Measurements from ENCODE around the gene GPX7.

GPX7 gene

GRCh38 chr1:52588535-52588934, 13.6 kb upstream of the GPX7 start:
- no peak for DNase-seq

- DNase-seq: no peak
These were observed 11.9 kb upstream of the GPX7 start for GRCh38 chr1:52590266-52590665.

- DNase-seq: no peak
These were observed 9.4 kb upstream of the GPX7 start for GRCh38 chr1:52592637-52593323.

- DNase-seq: no peak
These were observed 8.7 kb upstream of the GPX7 start for GRCh38 chr1:52593495-52593894.

DNA sequence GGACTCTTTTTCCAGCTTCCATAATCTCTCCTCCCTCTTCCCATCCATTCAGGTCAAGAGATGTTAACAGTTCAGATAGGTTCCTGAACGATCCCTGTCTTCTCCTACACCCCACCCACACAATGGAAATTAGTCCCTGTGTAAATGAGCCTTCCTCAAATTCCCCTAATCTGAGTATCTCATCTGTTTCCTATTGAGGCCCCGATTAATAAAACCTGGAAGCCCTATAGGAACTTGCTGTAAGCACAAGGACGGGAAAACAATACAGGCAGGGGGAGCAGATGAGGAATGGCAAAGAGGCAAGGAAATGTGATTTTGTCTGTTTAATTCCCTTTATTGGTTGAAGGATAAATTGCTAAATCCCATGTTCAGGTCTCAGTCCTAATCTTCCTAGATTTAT, 7.1 kb upstream of the GPX7 start:
- DNase-seq: no peak

DNA sequence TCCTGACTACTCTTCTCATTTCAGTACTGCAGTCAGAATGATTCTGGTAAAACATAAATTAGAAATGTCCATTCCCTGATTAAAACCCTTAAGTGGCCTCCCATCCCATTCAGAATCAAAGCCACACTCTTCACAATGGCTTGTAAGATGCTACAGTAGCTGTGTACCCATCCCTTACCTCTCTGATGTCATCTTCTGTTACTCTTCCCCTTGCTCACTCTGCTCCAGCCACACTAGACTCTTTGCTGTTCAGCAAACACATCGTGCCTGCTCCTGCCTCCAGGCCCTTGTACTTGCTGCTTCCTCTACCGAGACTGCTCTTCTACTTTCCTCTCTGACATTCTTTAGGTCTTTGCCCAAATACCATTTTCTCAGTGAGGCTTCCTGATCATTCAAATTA, 4.3 kb upstream of the GPX7 start:
- no peak for DNase-seq

GRCh38 chr1:52598729-52599128, 3.4 kb upstream of the GPX7 start:
- DNase-seq: no peak

DNA sequence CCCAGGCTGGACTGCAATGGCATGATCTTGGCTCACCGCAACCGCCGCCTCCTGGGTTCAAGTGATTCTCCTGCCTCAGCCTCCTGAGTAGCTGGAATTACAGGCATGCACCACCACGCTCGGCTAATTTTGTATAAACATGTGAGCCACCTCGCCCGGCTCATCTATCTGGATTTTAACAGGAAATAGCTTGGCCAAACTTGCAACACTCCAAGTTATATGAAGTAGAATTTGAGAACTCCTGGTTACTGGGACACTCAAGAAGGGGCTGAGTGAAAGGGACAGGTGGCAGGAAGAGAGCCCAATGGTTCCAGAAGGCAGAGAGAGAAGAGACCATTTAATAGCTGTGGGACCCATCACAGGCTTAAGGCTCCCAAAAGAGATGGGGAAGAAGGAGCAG, 2.9 kb upstream of the GPX7 start:
- DNase-seq: no peak

DNA sequence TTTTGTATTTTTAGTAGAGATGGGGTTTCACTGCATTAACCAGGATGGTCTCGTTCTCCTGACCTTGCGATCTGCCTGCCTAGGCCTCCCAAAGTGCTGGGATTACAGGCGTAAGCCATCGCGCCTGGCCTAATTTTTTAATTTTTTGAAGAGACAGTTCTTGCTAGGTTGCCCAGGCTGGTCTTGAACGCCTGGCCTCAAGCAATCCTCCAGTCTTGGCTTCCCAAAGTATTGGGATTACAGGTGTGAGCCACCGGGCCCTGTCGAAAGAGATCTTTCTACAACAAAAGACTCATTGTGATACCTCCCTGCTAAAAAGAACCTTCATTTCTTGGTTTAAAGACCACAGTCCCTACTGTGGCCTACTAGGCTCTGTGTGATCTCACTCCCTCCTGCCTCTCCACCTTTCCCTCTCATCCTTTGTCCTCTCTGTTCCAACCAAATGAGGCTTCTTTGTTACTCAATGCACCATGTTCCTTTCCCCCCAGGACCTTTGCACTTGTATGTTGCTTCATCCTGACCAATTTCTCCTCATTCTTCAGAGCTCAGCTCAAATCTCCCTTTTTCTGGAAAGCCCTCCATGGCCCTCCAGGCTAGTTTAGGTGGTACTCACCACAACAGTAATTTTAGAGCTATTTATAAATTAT, 1.5 kb upstream of the GPX7 start:
- DNase-seq: no peak

DNA sequence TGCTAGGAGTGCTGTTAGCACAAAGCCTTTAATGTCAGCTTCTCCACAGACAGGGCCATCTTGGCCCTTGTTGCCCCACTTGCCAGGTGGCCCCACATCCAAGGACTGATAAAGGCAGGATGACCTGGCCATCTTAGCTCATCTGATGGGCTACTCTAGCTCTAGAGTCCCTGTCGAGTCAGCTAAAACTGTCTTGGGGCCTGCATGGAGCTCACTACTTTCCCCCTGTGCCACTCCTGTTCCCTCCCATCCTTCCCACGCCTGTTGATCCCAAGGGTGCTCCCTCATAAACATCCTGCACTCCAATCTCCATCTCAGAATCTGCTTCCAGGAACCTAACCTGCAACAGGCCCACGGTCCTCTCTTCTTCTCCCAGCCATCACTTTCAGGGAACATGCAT, 652 bp upstream of the GPX7 start:
- no peak for DNase-seq

DNA sequence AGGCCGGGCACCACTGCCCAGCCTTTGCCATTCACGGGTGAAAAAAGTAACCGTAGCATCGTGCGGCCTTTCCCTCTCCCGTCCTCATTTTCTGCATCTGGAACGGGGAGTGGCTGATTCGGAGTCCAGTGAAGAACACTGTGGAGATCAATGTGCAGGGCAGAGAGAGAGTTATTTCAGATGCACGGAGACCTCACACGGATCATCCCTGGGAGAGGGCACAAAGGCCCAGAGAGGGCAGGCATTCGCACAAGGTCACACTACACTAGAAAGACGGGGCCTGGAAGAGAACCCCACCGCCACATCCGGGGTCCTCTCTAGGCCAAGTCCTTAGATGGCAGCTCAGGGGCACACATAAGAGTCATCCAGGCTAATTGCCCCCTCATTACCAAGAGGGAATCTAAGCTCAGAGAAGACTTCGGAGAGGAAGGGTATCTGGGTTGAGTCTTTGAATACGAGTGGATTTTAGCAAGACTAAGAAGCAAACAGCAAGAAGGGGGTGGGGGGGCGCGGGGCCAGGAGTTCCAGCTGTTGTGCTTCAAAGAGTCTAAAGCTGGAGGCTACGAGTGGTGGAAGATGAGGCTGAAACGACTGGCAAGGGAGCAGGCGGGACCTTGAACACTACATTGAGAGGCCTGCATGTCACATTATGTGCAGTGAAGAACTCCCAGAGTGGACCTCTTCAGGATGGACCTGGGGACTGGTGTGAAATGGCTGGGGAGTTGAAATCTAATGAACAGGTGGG, 857 bp downstream of the GPX7 start:
- no peak for DNase-seq

DNA sequence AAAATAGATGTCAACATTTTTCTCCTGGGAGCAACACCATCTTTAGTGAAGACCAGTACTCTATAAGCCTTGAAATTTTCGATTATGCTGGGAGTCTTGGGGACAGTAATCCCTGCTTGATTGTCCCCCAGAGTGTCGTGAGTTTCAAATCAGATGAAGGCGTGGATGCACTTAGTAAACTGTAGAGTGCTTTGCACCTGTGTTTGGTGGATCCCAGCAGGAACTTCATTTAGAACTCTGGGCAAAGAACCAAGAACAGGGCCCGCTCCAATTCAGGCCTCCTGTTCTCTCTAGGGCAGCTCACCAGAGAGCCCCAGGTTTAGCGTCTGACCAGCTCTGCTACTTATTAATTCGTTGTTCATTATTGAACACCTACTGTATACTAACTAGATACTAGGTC, 1.5 kb downstream of the GPX7 start:
- DNase-seq: no peak

DNA sequence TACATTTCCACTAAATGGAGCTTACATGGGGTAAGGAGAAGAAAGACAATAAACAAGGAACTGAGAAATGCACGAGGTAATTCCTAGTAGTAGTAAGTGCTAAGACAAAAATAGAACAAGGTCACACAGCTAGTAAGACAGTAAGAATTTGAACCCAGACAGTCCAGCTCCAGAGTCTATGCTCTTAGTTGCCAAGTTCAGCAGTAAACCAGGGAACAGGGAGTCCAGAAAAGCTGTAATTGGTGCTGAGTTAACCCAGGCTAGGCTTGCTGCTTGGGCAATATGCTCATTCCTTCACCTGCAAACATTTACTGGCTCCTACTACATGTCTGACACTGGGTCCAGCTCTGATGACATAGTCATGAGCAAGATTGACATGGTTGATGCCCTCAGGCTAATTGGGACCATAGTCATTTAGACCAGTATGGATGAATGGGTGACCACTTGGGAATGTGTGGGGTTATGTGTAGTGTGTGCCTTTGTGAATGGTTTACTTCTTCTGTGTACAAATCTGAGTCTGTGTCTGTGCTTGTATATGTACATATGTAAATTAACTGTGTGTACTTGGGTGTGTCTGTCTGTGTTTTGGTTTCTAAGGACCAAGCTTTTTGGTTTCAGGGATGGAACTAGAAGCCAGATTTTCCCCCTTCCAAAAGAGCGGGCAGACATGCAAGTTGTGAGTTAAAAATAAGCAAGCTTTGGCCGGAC, 2.0 kb downstream of the GPX7 start:
- DNase-seq: no peak

GRCh38 chr1:52613636-52614373, 11.6 kb downstream of the GPX7 start:
- DNase-seq: no peak

GRCh38 chr1:52614671-52615070, 12.5 kb downstream of the GPX7 start:
- DNase-seq: no peak

GRCh38 chr1:52615489-52616042, 13.4 kb downstream of the GPX7 start:
- DNase-seq: no peak

DNA sequence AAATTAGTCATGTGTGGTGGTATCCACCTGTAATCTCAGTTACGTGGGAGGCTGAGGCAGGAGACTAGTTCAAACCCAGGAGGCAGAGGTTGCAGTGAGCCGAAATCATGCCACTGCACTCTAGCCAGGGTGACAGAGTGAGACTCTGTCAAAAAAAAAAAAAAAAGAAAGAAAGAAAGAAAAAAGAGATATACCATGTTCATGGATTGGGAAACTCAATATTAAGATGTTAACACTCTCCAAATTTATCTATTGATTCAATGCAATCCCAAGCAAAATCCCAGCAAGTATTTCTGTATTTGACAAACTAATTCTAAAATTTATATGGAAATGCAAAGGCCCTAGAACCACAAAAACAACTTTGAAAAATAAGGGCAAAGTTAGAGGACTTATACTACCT, 19.8 kb downstream of the GPX7 start:
- DNase-seq: no peak

- DNase-seq: no peak
These were observed 21.6 kb downstream of the GPX7 start for GRCh38 chr1:52623812-52624211.

DNA sequence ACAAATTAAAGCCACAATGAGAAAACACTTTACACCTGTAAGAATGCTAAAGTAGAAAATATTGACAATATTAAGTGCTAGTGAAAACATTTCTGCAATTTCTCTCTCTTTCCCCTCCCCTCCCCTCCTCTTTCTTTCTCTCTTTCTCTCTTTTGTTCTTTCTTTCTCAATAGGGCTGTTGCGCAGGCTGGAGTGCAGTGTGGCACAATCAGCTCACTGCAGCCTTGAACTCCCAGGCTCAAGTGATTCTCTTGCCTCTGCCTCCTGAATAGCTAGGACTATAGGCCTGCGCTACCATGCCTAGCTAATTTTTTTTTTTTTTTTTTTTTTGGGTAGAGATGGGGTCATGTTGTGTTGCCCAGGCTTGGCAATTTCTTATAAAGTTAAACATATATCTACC, 24.9 kb downstream of the GPX7 start:
- DNase-seq: no peak

- DNase-seq: no peak
These were observed 26.6 kb downstream of the GPX7 start for GRCh38 chr1:52628614-52629324.

DNA sequence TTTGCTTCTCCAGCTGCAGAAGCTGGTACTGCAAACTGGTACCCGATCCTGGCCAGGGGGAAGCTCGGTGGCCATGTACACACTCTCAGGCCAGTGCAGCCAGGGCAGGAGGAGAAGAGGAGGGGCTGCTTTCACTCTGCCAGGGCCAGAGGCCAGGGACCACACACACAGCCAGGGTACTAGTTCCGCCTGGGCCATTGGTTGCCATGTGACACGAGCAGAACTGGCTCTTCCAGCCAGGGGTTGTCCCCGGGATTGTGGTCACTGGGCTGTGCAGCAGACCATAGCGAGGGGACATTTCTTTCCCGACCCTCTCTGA, 27.1 kb downstream of the GPX7 start:
- no peak for DNase-seq

GRCh38 chr1:52629667-52630066, 27.5 kb downstream of the GPX7 start:
- no peak for DNase-seq
